ENCODE data around the gene PLPP6.

The PLPP6 gene

DNA sequence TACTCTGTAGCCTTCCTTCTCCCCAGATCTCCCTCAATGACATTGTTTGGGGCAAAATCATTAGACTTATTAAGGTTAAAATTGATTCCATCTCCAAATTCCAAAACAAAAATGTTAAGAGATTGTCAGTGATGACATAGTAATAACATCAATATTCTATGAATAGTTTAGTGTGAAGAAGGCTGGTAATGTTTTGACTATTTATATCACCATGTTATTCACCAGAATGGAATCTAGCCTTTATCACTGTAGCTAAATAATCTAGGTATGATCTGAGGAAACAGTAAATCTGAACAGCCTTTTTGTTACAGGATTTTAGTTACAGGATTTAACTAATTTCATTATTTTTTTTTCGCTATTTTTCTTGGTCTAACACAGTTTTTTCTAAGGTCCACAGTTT lies 929 bp upstream of the PLPP6 start:
- no peak for DNase-seq (ENCODE audit: insufficient read length, low spot score)
- no peak for FAIRE-seq
- no peak for TF ChIP-seq TAF1 (IDR thresholded peaks at IDR 0.05; ENCODE audit: low read depth, low read length)
- no peak for TF ChIP-seq POLR2AphosphoS5 (IDR thresholded peaks at IDR 0.05; ENCODE audit: low read depth, low read length)
- TF ChIP-seq POLR2A (IDR thresholded peaks at IDR 0.05; ENCODE audit: low read depth, low read length), result no peak
- TF ChIP-seq POU2F2 (IDR thresholded peaks at IDR 0.05; ENCODE audit: low read depth, low read length), result no peak
- no peak for TF ChIP-seq SPI1 (IDR thresholded peaks at IDR 0.05; ENCODE audit: low read depth, low read length)
- TF ChIP-seq PAX5 (IDR thresholded peaks at IDR 0.05; ENCODE audit: insufficient read depth, low read length, severe bottlenecking), result no peak

- DNase-seq (ENCODE audit: insufficient read length, low spot score), result no peak
- TF ChIP-seq POLR2A (IDR thresholded peaks at IDR 0.05; ENCODE audit: low read depth, low read length), result no peak
- no peak for TF ChIP-seq TAF1 (IDR thresholded peaks at IDR 0.05; ENCODE audit: low read depth, low read length)
- no peak for TF ChIP-seq SPI1 (IDR thresholded peaks at IDR 0.05; ENCODE audit: low read depth, low read length)
- TF ChIP-seq POU2F2 (IDR thresholded peaks at IDR 0.05; ENCODE audit: low read depth, low read length), result no peak
- TF ChIP-seq PAX5 (IDR thresholded peaks at IDR 0.05; ENCODE audit: insufficient read depth, low read length, severe bottlenecking), result no peak
- no peak for TF ChIP-seq POLR2AphosphoS5 (IDR thresholded peaks at IDR 0.05; ENCODE audit: low read depth, low read length)
- FAIRE-seq, result no peak
Observed at GRCh38 chr9:4661611-4662010, 483 bp upstream of the PLPP6 start.

DNA sequence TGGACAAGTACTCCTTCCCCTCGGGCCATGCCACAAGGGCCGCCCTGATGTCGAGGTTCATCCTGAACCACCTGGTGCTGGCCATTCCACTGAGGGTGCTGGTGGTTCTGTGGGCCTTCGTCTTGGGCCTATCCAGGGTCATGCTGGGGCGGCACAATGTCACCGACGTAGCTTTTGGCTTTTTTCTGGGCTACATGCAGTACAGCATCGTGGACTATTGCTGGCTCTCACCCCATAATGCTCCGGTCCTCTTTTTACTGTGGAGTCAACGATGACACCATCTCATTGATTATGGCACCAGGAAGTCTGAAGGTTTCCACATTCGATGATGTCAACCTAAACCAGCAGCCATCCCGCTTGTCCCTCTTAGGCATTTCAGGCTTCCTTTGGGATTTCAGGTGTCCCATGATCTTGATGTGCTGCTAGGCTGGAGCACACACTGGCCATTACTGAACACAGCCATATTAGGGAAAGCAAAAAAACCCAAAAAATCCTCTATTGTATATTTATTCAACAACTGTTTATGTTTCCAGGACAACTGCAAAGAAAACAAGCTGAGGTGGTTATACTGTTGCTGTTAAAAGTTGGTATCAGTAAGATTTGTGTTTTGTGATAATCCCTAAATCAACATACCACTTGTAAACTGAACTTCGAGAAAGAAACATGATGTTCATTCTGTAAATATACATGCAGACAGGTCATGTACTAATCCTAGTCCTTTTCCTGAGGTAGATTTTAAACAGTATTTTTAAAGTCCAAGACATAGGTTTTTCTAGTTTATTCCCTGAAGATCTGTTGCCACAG lies 1.1 kb downstream of the PLPP6 start:
- TF ChIP-seq POLR2AphosphoS5 (IDR thresholded peaks at IDR 0.05; ENCODE audit: low read depth, low read length), result no peak
- TF ChIP-seq TAF1 (IDR thresholded peaks at IDR 0.05; ENCODE audit: low read depth, low read length), result no peak
- no peak for TF ChIP-seq POU2F2 (IDR thresholded peaks at IDR 0.05; ENCODE audit: low read depth, low read length)
- no peak for TF ChIP-seq SPI1 (IDR thresholded peaks at IDR 0.05; ENCODE audit: low read depth, low read length)
- TF ChIP-seq POLR2A (IDR thresholded peaks at IDR 0.05; ENCODE audit: low read depth, low read length), result no peak
- no peak for TF ChIP-seq PAX5 (IDR thresholded peaks at IDR 0.05; ENCODE audit: insufficient read depth, low read length, severe bottlenecking)
- DNase-seq (ENCODE audit: insufficient read length, low spot score) (no peak), FAIRE-seq (no peak)

DNA sequence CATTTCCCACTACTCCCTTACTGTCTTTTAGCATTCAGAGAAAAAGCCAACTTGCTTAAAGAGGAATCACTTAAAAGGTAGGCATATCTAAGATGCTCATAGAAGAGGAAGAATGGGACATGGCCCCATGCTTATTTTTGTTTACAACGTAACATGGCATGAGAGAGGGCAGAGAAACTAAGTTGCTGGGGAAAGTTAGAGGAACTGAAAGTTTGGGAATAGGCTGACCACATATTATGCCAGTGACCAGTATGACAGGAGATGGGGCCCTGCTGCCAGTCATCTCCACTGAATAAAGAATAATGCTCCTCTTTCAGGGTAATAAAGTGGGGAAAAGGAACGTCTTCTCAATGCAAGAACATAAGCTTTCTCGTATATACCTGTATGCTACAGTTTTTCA lies 1.9 kb downstream of the PLPP6 start:
- DNase-seq (ENCODE audit: insufficient read length, low spot score), result no peak
- no peak for FAIRE-seq
- TF ChIP-seq POLR2A (IDR thresholded peaks at IDR 0.05; ENCODE audit: low read depth, low read length), result no peak
- TF ChIP-seq SPI1 (IDR thresholded peaks at IDR 0.05; ENCODE audit: low read depth, low read length), result peak; percentile 56

GRCh38 chr9:4665357-4665756 lies 3.3 kb downstream of the PLPP6 start:
- DNase-seq (ENCODE audit: insufficient read length, low spot score) (no peak), FAIRE-seq (no peak)
- TF ChIP-seq POU2F2 (IDR thresholded peaks at IDR 0.05; ENCODE audit: low read depth, low read length), result no peak

DNA sequence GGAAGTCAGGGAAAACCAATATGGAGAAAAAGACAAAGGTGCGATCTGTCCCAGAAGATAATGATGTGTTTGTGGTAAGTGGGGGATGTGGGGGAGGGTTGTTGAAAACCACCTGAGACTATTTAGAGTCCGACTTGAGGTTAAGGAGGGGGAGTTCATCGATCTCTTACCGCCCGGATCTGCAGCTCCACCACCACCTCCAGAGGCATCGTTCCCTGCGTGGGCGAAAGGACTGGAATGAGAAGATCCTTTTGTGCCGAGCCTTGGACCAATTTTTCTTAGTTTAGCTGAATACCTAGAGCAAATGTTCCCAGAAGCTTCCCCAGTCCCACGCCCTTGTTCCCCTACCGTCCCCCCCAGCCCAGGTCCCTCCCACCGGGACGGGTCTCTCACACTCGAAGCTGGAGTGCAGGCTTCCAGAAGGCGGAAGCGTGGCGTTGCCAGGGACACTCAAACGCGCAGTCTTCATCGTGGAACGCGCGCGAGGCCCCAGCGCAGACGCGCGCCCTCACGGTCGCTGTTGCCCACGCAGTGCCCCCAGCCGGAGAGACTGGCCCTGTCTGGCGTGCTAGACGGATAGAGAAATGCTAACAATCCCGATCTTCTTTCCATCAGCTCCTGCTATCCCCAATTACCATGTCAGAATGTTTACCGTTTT lies 4.1 kb downstream of the PLPP6 start, which contains the start of gene SPATA6L:
Gene SPATA6L, minus strand, starts transcription at position 439 of the 658 bp plus-strand sequence. Its CDS starts 230 bp downstream, at position 209.
- TF ChIP-seq POLR2A (IDR thresholded peaks at IDR 0.05; ENCODE audit: low read depth, low read length) (peak; percentile 46; the same call in 1 of the 2 replicates), PAX5 (IDR thresholded peaks at IDR 0.05; ENCODE audit: insufficient read depth, low read length, severe bottlenecking) (no peak)
- no peak for DNase-seq (ENCODE audit: insufficient read length, low spot score)
- peak; percentile 88 for FAIRE-seq

DNA sequence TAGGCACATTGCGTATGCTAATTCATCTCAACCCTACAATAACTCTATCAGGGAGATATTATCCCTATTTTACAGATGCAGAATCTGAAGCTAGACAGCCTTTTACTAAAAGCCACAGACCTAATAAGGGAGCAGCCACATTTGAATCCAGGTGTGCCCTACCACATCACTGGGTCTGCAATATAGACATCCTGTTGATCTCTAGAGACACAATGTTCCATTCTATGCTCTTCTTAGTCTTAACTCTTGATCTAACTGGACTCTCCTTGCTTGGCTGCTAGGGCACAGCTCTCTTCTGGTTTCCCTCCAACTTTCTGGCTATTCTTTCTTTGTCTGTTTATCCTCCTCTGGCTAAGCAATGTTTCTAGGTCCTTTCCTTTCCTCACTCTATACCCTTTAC lies 5.6 kb downstream of the PLPP6 start:
- no peak for TF ChIP-seq POLR2A (IDR thresholded peaks at IDR 0.05; ENCODE audit: low read depth, low read length)
- TF ChIP-seq POU2F2 (IDR thresholded peaks at IDR 0.05; ENCODE audit: low read depth, low read length), result no peak
- TF ChIP-seq POLR2AphosphoS5 (IDR thresholded peaks at IDR 0.05; ENCODE audit: low read depth, low read length), result no peak
- TF ChIP-seq SPI1 (IDR thresholded peaks at IDR 0.05; ENCODE audit: low read depth, low read length), result no peak
- TF ChIP-seq PAX5 (IDR thresholded peaks at IDR 0.05; ENCODE audit: insufficient read depth, low read length, severe bottlenecking), result no peak
- no peak for TF ChIP-seq TAF1 (IDR thresholded peaks at IDR 0.05; ENCODE audit: low read depth, low read length)
- FAIRE-seq (no peak), DNase-seq (ENCODE audit: insufficient read length, low spot score) (no peak)

DNA sequence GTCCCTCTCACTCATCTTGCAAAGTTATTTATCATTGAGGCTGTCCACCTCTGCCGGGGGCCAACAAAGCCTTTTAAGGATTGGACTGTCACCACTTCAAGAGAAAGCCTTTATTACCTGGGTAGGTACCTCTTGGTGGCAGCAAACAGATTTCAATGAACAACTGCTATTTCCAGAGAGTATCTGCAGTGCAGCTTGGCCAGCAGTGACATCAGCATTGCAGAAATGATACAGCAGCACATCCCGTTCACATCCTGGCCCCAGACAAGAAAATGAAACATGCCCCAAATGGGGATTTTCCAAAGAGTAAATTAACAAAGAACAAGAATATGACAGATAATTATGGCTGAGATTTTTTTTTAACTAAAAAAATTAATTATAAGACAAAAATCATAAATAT lies 6.5 kb downstream of the PLPP6 start:
- peak; percentile 13 for FAIRE-seq
- no peak for DNase-seq (ENCODE audit: insufficient read length, low spot score)
- TF ChIP-seq SPI1 (IDR thresholded peaks at IDR 0.05; ENCODE audit: low read depth, low read length), result no peak
- TF ChIP-seq POLR2AphosphoS5 (IDR thresholded peaks at IDR 0.05; ENCODE audit: low read depth, low read length), result no peak
- TF ChIP-seq TAF1 (IDR thresholded peaks at IDR 0.05; ENCODE audit: low read depth, low read length), result no peak
- TF ChIP-seq POLR2A (IDR thresholded peaks at IDR 0.05; ENCODE audit: low read depth, low read length), result no peak
- TF ChIP-seq POU2F2 (IDR thresholded peaks at IDR 0.05; ENCODE audit: low read depth, low read length), result no peak
- no peak for TF ChIP-seq PAX5 (IDR thresholded peaks at IDR 0.05; ENCODE audit: insufficient read depth, low read length, severe bottlenecking)

- DNase-seq (ENCODE audit: insufficient read length, low spot score) (no peak), FAIRE-seq (no peak)
- TF ChIP-seq TAF1 (IDR thresholded peaks at IDR 0.05; ENCODE audit: low read depth, low read length) (no peak), POU2F2 (IDR thresholded peaks at IDR 0.05; ENCODE audit: low read depth, low read length) (no peak)
Observed at GRCh38 chr9:4669890-4670289, 7.8 kb downstream of the PLPP6 start.

DNA sequence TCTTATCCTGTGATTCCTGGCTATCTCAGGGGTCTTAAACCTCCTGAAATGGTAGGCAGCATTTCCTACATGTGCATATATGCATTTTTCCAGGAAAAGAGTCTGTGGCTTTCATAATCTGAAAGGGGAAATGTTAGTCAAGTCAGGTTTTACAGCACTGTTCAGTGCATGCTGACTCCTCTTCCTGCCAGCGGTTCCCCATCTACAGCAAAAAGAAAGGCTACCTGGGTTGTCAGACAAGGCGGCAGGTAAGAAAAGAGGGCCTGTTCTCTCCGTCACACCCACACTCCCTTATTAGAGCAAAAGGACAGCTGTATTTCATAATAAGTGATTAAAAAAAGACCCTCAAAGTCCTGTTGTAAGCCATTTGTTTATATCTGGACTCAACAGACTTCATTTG lies 8.5 kb downstream of the PLPP6 start:
- DNase-seq (ENCODE audit: insufficient read length, low spot score) (no peak), FAIRE-seq (no peak)
- TF ChIP-seq PAX5 (IDR thresholded peaks at IDR 0.05; ENCODE audit: insufficient read depth, low read length, severe bottlenecking), result no peak
